HuH-7.5 (cell line): ENCODE data around the gene SLC35G1.

ENCODE experiments used
- DNase-seq: peaks from one replicate; pipeline ENCODE4 v3.0.0; 2011; ENCODE audit warnings: low spot score

The SLC35G1 gene, protein sequence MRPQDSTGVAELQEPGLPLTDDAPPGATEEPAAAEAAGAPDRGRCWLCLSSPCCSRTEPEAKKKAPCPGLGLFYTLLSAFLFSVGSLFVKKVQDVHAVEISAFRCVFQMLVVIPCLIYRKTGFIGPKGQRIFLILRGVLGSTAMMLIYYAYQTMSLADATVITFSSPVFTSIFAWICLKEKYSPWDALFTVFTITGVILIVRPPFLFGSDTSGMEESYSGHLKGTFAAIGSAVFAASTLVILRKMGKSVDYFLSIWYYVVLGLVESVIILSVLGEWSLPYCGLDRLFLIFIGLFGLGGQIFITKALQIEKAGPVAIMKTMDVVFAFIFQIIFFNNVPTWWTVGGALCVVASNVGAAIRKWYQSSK

DNA sequence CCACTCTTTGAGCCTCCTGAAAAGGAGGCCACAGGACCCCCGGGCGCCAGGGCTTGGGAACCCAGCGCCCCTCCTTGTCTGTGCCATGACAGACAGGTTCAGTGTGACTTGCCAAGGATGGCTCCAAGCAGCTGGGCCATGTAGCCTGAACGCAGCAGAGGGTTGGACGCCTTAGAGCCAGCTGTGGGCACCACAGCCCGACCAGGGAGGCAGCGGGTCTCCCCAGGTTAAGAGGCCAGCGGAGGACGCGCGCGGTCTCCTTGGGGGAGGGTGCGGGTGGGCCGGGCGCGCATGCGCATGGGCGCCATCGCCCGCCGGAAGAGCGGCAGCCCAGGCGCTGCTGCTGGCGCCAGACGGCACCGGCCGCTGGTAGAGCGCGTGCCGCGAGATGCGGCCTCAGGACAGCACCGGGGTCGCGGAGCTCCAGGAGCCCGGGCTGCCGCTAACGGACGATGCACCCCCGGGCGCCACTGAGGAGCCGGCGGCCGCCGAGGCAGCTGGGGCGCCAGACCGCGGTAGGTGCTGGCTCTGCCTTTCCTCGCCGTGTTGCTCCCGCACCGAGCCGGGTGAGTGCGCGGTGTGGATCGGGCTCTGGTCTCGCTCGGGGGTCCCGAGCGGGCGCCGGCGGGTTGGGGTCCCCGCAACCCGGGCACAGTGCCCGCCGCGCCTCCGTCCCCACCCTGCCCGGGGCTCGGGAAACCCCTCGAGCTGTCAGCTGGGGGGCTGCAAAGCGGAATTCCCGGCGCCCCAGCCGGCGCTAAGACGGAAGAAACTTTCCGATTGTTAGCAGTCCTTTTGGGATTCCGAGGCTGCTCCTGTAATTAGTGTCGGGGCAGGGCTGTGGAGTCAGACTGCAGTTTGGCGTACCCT is at the start of gene SLC35G1:
Gene SLC35G1, plus strand, starts transcription at position 333 of the 870 bp plus-strand sequence. Its CDS starts 56 bp downstream, at position 389.
- peak; percentile 72 for DNase-seq

DNA sequence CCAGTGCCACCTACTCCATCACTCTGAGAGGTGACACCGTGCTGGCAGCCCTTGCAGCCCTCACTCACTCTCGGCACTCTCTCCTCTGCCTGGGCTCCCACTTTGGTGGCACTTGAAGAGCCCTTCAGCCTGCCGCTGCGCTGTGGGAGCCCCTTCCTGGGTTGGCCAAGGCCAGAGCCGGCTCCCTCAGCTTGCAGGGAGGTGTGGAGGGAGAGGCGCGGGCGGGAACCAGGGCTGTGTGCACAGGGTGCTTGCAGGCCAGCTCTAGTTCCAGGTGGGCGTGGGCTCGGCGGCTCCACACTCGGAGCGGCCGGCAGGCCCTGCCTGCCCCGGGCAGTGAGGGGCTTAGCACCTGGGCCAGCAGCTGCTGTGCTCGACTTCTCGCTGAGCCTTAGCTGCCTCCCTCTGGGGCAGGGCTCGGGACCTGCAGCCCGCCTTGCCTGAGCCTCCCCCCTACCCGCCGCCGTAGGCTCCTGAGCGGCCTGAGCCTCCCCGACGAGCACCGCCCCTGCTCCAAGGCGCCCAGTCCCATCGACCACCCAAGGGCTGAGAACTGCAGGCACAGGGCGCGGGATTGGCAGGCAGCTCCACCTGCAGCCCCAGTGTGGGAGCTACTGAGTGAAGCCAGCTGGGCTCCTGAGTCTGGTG is 48.7 kb upstream of the SLC35G1 start:
- no peak for DNase-seq

DNA sequence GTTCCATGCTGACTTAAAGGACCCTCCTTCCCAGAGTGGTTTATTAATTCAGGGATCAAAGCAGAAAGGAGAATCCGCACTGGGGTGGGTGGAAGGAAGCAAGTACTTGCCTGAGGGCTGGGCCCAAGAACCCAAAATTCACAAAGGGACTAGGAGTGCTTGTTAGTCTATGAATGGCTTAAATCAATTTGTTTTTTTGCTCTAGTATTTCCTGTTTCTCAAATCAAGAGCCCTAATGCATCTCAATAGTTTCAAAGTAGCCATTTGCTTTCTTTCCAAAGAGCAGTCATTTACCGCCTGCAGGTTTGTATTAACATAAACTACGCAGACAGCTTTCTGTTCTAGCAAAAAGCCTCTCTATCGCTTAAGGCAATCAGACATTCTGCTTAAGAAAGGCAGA is 44.2 kb upstream of the SLC35G1 start:
- DNase-seq = no peak

DNA sequence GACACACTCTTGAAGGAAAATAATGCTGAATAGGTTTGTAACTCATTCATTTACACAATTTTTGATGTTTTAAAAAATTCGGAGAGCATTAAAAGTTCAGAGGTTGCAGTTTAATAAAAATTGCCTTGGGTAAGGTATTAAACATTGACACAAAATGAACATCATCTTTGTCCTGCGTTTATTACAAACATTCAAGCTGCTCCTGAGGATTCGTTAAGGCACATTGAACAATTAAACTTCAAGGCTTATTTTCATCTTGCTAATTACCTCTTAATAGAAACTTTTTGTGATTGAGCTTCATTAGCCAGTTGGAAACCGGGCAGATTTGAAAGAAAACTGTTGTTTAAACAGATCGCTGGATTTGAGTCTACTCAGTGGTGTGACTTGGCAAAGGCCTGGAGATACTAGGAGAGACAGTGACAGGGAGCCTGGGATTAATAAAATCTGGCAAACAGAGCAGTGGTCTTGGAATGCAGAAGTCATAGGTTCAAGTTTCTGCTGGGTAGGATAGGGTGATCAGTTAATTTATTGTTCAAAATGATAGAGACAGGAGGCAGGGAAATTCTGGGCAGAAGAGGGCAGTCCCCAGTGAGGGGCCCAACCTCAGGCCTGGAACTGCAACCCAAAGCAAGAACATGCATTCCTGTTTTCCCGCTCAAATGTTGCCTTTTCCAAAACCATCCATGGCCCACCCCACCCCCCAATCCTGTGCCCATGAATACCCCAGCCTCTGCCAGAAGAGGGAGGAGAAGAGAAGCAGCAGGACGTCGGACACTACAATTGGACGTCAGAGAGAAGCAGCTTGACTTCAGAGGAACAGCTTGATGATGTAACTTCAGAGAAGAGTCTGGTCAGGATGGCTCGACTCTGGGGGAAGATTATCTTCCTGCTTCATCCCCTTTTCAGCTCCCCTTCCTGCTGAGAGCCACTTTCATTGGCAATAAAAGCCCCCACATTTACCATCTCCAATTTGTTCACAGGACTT is 43.5 kb upstream of the SLC35G1 start:
- DNase-seq = no peak

DNA sequence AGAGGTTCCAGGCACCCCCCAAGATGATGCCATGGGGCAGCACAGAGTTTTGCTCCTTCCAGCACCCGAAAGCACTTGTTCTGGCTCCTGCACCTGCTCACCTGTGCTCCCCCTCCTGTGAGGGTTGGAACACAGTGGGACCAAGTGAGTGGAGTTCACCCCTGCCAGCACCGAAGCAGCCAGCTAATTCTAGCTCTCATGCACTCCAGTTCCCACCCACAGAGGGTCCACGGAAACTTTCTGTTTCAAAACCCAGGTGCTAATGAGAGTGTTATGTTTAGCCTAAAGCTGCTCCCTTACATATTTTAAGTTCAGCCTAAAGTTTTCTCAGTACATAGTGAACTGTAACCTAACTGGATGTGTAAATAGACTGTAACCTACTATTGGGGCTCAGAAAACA is 42.6 kb upstream of the SLC35G1 start:
- DNase-seq = no peak

DNA sequence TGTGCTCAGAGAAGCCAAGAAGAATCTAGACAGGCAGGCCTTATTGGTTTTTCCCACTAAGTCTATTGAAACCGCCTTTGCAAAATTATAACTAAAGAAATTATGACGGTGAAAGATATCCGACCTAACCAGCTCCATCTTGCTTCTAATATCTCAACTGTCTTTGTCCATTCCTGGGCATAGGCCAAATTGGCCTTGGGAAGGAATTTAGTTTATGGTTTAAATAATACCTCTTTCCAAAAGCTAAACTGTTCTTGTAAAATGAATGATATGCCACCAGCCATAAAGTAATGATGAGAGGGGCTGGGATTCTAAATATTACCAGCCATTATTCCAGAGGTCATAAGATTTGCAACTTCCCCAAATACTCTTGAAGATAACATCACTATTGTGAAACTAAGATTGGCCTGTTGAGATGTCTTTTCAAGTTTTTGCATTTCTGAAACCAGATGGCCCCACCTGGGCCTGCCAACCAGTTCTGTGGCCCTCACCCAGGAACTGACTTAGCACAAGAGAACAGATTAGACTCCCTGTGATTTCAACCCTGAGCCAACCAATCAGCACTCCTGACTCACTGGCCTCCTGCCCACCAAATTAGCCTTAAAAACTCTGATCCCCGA is 41.2 kb upstream of the SLC35G1 start:
- no peak for DNase-seq

DNA sequence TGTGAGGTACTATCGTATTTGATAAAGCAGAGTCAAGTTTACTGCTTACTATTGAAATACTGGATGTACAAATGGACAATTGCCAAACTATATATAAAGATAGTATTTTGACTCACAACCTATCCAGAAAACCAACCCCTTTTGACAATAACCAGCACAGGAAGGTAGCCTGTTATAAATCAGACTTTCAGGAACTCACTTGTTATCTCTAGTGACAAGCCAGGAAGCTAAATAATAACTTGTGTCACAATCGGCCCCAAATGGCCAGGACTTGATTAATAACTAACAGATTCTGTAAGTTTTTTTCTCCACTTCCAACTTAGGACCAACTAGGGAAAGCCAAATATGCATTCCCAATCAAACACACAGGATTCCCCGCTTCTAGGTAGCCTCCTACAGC is 38.8 kb upstream of the SLC35G1 start:
- DNase-seq = peak; percentile 33

DNA sequence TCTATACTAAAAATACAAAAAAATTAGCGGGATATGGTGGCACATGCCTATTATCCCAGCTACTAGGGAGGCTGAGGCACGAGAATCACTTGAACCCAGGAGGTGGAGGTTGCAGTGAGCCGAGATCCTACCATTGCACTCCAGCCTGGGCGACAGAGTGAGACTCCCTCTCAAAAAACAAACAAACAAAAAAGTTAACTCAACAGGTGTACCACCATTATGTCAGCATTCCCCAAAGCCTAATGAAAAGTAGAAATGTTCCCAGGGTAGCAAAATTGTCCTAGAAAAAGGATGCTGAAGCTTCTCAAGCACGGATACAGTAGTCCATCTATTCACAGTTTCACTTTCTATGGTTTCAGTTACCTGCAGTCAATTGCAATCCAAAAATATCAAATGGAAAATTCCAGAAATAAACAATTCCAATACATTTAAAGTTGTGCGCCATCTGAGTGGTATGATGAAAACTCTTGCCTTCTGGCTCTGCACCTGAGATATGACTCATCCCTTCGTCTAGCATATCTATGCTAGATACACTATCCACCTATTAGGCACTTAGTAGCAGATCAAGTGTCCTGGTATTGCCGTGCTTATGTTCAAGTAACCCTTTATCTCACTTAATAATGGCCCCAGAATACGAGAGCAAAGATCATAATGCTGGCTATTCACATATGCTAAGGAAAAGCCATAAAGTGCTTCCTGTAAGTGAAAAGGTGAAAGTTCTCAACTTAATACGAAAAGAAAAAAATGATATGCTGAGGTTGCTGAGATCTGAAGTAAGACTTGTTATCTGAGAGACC is 37.2 kb upstream of the SLC35G1 start:
- no peak for DNase-seq

DNA sequence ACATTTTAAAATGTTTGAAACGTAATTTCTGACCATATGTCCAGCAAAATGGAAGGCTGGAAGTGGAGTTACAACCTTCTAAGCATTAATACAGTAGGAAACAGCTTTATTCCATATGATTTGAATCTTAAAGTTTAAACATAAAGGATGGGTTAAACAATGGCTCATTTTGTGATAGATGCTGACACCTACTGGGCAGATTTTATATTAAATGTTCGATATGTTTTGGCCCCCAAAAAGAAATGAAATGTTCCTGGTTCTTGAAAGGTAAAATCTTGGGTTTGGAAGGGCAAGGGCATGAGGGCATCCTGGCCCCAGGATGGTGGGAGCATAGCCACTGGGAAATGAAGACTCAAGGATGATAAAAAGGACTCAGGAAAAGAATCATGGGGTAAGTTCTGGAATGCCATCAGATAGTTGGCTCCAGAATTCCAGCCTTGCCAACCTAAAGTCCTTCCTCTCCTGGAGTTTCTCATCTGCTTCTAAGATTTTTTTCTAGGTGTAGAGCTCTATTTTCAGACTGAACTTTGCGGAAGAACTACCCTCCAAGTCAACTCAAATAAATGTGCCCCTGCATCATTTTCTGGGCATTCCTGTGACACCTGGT is 34.6 kb upstream of the SLC35G1 start:
- DNase-seq = no peak

DNA sequence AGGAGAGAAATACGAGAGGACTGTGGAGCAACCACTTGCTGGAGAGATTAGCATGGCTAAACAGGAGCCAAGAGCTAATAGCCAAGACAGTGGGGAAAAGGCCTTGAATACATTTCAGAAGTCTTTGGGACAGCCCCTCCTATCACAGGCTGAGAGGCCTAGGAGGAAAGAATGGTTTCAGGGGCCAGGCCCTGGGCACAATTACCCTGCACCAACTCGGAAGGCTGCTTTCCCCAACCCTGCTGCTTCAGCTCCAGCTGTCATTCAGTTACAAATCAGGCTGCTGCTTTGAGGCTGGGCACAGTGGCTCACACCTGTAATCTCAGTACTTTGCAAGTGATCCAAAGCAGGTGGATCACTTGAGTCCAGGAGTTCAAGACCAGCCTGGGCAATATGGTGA is 32.0 kb upstream of the SLC35G1 start:
- no peak for DNase-seq

DNA sequence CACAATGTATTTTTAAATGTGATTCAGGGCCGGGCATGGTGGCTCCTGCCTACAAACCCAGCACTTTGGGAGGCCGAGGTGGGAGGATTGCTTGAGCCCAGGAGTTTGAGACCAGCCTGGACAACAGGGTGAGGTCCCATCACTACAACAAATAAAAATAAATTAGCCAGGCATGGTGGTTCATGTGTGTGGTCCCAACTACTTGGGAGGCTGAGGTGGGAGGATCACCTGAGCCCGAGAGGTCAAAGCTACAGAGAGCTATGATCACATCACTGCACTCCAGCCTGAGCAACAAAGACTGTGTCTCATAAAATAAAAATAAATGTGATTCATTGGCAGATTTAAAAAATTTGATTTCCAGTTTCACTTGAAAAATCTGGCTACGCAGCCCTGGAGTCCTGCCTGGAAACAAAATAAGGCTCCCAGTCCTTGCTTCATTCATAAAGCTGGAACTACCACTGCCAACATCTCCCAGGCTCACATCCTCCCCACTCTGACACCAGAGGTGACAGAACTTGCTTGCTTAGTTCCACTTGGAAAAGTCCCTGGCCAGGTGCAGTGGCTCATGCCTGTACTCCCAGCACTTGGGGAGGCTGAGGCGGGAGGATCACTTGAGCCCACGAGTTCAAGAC is 27.9 kb upstream of the SLC35G1 start:
- no peak for DNase-seq

DNA sequence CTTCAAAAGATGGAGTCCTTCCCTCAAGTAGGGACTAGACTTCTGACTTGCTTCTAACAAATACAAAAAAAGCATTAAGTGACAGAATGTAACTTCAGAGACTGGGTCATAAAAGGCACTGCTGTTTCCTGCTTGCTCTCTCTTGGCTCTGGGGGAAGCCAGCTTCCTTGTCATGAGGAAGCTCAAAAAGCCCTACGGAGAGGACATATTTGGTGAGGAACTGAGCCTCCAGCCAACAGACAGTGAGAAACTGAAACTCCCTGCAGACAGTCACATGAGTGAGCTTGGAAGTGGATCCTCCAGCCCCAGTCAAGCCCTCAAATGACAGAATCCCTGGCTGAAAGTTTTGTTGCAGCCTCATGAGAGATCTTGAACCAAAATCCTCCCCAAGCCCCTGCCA is 26.3 kb upstream of the SLC35G1 start:
- DNase-seq = no peak

DNA sequence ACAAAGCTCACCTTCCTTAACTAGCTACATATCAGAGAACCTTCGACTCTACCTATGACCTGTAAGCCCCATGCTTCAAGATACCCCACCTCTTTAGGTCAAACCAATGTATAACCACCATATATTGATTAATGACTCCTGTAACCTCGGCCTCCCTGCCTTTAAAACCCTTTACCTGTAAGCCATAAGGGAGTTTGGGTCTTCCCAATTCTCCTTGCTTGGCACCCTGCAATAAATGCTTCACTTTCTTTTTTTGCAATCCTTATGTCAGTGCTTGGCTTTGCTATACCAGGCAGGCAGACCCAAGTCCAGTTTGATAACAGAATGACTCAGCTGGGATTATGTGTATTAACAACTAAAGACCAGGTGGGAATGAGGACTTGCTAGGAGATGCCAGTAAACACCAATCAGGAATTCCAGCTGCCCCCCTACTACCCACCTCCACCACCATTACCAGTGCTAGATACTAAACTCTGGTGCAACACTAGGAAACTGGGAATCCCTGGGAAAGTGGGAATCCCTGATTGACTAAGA is 22.0 kb upstream of the SLC35G1 start:
- no peak for DNase-seq

DNA sequence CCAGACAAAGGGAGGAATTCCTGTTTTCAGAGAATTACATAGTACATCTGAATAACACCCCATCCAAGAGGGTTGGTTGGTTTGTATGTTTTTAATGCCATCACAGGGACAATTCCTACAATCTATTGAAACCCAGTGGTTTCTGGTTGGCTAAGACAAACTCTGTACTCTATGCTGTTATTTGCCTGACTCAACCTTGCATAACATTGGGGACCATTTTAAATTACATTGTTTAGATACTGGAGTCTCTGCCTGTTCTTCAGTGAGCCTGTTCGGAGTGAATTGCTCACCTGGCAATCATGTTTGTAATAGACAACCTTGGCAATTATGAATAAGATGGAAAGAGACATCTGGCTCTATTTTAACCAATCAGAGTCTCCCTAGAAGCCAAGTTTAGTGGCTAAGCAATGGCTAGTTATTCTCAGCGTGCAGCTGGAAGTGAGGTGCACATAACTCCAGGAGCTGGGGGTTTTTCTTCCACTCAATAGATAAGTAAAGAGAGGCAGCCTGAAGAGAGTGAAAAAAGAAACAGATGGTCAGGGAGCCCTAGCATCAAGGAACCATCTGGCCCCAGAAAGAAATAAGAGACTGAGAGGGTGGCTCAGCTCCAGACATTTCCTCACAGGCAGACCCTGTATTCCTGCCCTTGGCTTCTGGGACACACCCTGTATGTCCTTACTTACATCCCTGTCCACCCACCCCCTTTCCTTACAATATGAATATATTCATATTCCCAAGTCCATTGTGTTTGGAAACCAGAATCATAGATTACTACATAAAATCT is 21.2 kb upstream of the SLC35G1 start:
- DNase-seq = no peak

DNA sequence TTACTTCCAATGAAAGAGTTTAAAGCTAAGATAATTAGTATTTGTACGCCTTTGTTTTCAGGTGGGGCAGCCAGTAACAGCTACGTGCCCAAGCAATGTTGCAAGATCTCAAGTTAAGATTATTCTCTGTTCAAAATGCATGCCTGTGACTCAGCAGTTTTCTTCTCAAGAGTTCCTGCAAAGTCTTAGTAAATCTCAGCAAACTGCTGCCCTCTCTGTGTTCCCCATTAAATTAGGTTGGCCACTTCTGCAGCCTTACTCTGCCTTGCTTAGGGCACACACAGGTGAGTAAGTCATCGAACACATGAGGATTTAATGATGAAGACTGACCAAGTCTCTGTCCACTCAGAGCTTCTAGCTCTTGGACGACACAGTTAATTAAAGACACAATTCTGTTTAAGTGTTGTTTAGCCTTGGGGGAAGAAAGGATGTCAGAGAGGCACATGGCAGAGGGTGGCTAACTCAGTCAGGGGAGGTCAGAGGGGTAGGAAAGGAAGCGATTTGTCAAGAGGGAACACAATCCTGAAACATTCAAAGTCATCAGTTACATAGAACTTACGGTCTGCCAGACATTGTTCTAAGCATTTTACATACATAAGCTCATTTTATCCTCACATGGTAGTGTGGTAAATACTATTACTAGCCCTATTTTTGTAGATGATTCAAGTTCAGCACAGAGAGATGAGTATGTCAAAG is 20.2 kb upstream of the SLC35G1 start:
- DNase-seq = no peak

DNA sequence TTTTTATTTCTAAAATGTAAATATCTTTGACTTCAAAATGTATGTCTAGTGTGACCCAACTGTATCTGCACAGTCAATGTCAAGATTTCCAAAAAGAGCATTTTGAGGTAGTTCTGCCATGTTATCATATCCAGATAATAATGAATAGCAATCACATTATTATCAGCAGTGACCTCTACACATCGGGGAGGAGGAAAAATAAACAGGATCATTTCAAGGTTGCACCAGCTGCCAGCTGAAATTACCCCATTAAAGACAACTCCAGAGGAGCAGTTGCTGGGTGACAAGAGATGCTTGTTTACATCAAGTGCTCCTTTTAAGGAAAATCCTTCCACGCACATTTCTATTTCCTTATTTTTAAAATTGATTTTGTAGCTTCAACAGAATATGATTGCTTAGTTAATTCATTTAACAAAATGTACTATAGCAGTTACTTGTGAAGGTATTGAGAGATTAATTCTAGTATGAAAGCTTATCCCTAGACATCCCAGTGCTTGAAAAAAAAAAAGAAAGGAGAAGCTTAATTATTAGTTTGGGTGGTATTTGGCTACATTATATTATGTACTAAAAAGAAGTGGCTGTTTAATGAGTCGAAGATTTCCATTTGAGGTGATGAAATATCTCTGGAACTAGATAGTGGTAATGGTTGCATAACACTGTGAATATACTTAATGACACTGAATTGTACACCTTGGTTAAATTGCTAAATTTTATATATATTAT is 19.3 kb upstream of the SLC35G1 start:
- DNase-seq = no peak

DNA sequence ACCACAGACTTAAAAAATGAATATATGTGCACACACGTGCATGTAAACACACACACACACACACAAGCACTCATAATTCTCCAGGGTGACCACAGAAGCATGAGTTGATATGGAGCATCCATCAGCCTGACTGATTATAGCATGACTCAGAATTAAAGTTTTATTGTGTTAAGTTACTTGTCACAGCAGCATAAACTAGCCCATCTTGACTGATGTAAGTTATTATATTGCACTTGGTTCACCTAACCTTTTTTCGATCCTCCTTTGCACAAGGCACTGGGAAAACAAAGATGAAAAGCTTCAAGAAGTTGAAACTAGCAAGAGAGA is 18.8 kb upstream of the SLC35G1 start:
- no peak for DNase-seq
